ENCODE data around the gene MAPKAP1.
A peak's percentile ranks its signal among the peaks of the same experiment; 100 is the strongest.
"Not testable (repeated sequence)": the region's sequence is repeated elsewhere in the genome, so short reads cannot be mapped to it uniquely, and the experiment has no call there.

Gene MAPKAP1

DNA sequence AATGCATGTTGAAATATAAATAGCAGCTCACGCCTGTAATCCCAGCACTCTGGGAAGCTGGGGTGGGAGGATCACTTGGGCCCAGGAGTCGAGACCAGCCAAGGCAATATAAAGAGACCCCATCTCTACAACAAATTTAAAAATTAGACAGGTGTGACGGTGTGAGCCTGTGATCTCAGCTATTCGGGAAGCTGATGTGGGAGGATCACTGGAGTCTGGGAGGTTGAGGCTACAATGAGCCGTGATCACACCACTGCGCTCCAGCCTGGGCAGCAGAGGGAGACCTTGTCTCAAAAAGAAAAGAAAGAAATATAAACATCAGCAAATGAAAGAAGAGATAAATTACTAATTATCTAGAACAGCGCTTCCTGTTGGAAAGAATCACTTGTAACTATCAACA, 105.0 kb downstream of the MAPKAP1 start:
- FAIRE-seq: no peak

DNA sequence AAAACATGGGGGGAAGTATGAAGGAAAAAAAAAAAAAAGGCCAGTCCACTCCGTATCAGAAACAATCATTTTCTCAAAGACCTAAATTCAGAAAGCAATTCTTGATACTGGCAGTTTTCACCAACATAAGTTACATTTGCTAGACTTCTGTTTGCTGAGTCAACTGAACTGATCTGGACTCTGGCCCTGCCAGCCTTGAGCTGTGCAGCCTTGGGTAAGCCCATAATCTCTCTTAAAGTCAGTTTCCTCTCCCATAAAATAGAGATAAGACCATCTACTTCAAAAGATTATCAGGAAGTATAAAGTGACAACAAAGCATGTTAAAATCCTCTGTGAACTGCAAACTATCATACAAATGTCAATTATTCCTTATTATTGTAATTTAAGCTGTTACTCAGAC, 106.8 kb downstream of the MAPKAP1 start:
- FAIRE-seq: no peak

DNA sequence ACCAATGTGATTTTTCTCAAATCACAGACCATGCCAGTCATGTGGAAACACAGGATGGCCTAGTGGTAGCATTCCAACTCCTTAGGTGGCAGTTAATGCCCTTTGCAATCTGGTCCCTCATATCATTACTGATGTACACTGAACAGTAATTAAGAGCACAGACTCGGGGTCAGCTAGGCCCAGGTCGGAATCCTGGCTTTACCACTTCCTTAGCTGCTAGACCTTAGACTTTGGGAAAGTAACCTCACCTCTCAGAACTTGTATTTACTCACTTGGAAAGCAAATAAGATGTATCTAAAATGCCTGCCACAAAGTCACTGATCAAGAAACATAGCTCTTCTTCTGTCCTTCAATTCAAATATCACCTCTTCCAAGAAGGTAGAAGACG, 112.8 kb downstream of the MAPKAP1 start:
- FAIRE-seq: no peak

DNA sequence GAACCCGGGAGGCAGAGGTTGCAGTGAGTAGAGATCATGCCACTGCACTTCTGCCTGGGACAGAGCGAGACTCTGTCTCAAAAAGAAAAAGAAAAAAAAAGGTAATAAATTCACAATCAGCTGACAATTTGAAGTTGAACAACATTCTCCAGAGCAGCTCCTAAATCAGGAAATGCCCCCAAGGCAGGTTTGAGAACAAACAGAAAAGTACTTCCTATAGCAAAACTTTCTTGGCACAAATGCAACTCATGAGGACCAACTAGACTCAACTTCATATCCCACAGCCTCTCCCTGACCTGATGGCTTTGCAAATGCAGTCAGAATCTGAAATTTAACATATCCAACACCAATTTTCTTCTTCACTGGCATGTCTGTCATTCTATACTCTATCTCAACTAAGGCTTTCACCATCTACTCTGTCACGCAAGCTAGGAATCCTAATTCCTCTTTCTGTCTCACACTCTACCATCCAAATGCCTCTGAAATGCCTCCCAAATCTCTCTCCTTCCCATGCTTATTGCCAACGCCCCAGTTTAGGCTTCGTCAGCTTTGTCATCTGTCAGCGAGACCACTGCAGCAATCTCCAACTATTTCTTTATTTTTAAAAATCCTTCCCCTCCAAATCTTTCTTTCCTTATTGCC, 113.3 kb downstream of the MAPKAP1 start:
- FAIRE-seq: no peak

DNA sequence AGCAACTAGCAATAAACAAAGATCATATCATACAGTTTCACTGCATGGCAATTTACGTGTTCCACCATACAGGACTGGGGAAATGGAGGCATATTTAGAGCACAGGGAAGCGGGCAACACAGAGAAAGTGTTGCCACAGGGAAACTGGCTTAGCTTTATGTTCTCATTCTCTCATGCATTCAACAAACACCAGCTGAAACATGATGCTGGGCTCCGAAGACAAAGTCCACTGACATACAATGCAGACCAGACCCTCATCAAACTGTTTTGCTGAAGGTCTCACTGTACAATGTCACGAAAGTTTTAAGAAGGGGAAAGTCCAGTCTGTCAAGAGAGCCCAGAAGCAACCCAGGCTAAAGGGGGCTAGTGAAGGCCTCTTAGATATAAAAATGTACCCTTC, 115.1 kb downstream of the MAPKAP1 start:
- no peak for FAIRE-seq

DNA sequence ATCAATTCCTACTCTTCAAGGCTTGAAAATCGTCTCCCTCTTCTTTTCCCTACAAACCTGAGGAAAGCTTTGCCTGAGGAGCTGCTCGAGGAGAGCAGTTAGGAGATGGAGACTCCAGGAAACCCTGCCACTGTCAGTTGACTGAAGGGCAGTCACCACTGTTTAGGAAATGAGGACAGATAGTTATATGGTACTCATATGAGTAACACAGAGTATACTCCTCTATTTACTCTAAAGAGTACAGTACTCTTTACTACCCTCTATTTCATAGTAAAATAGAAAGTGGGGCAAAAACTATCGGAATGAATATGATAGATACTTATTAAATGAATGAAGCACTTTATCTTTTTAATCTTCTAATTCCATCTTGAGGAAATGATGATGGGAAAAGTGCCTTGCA, 115.8 kb downstream of the MAPKAP1 start:
- FAIRE-seq: no peak

DNA sequence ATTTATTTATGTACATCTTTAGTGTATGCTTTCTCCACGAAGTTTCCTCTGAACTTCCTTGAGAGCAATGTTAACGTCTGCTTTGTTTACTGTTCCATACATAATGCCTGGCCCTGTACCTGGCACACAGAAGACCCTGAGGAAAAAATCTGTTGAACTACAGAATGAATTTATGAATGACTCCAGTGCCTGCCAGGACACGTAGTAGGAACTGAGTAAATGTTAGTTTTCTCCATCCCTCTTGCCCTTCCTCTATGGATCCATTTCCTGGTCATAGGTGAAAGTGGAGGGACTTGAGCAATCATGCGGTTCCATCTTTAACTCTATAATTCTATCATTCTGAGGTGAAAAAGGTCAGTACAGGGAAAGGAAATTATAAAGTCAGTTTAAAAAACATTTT, 117.7 kb downstream of the MAPKAP1 start:
- FAIRE-seq: no peak

DNA sequence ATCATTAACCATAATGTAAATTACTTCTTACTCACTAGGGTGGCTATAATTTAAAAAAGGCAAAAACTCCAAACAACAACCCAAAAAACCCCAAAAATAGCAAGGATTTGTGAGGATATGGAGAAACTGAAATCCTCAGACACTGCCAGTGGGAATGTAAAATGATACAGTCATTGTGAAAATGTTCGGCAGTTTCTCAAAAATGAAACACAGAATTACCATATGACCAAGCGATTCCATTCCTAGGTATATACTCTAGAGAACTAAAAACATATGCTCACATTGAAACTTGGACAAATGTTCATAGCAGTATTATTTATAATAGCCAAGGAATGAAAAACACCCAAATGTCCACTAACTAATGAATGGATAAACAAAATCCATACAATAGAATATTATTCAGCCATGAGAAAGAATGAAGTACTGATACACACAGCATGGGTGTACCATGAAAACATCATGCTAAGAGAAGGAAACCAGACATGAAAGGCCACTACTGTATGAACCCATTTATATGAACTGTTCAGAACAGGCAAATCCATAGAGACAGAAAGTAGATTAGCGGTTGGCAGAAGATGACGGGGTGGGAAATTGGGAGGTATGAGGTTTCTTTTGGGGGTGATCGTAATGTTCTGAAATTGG, 119.1 kb downstream of the MAPKAP1 start:
- FAIRE-seq: no peak

DNA sequence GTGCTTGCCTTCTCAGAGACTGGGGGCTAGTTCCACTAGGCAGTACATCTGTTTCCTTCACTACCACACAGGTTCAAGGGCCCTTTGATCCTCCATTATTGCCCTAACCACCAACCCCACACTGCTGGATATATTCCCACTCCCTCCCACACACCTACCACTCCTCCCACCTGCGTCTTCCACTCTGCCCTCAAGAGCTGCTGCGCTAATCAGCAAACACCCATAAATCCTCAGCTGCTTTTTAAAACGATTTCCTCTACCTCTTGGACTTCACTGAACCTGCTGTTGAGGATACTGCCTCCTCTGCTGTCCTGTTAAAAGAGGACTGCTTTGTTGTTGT, 120.9 kb downstream of the MAPKAP1 start:
- FAIRE-seq: no peak

DNA sequence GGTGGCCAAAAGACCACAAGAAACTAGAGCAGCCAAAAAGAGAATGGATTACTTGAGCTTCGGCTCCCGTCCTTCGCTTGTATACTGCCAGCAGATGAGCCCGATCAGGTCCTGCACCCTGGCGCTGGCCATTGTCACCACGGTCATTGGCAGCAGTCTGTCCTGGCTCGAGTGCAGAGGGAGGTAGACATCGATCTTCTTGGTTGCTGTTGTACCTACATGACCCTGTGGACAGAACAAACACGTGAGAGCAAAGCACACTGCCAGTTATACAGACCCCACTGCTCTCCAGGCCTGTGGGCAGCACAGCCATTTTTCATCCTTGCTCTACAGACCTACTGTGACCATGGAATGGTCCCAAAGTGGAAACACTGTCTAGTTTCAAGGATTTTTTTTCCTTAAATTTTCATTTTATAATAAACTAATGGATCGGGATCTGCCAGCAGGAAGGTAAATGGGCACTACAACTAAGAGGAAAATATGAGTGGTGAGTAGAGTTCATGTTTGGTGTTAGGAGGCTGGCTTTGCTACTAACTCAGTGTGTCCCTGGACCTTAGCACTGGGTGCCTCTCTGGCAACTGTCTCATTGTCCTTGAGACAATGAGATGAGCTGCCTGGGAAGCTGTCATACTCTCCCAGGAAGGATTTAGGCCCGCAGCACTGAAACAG, 121.4 kb downstream of the MAPKAP1 start:
- FAIRE-seq: no peak

DNA sequence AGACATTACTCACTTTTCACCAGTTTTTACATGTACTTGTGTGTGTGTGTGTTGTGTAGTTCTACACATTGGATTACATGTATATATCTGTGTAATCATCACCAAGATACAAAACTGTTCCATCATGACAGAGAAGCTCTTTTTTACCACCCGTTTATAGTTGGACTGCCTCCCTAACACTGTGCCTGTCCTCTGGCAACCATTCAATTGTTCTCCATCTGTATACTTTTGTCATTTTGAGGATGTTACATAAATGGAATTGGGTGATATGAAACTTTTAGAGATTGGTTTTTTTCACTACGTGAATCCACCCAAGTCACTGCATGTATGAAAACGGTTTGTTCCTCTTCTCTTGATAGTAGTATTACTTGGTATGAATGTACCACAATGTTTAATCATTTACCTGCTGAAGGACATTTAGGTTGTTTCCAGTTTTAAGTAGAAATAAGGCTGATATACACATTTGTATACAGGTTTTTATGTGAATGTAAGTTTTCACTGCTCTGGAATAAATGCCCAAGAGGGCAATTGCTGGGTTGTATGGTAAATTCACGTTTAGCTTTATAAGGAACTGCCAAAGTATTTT, 126.2 kb downstream of the MAPKAP1 start:
- no peak for FAIRE-seq

DNA sequence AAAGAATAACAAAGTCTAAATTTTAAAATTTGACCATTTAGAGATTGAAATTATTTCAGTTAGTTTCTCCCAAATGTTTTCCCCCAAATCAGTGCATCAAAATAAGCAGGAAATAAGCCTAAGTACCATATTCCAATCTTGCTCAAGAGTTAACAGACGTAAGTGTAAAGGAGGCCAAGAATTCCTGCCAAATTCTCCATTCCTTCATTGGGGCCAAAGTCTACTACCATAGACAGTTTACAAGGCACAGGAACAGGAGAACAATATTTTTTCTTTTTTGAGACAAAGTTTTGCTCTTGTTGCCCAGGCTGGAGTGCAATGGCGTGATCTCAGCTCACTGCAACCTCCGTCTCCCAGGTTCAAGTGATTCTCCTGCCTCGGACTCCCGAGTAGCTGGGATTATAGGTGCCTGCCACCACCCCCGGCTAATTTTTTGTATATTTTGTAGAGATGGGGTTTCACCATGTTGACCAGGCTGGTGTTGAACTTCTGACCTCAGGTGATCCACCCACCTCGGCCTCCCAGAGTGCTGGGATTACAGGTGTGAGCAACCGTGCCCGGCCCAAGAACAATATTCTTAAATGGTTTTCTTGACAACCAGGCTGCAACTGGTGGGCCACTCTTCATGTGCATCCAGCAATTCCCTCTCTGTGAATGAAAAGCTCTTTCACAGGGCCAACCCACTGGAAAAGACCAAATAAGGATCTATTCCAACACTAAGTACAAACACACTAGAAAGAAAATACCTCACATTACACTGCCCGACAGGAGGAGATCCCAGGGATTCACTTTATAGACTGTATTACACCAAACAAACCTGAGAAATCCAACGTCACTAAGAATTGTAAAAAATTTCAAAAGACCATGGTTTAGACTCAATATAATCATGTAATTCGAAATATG, 127.7 kb downstream of the MAPKAP1 start:
- no peak for FAIRE-seq

DNA sequence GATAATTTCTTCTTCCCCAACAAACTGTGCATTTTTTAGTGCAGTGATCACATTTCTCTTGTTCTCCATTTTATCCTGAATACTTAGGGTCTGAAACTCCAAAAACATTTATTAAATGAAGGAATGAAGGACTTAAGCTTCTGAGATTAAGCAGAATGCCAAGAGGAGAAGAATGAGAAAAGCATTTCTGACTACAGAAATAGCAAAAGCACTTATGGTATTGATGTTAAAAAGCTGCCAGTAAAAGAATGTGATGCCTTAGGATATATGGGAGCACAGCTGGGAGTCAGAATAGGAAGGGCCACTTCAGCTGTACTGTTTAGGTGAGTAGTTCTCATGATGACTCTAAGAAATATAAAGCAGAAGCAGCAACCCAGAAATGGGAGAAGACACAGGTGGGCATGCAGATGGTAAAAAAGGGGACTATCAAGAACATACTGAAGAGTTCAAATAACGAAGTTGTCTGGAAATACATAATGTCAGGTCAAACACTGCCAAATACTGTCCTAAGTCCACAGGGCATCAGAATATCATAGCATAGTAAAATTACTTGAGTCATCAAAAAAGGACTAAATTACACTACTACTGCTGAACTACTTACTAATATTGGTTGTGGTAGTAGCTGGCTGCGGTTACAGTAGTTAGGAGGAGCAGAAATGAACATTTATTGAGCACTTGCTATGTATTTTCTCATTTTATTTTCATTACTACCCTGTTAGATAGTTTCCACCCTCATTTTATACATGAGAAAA, 132.7 kb downstream of the MAPKAP1 start:
- FAIRE-seq: no peak

DNA sequence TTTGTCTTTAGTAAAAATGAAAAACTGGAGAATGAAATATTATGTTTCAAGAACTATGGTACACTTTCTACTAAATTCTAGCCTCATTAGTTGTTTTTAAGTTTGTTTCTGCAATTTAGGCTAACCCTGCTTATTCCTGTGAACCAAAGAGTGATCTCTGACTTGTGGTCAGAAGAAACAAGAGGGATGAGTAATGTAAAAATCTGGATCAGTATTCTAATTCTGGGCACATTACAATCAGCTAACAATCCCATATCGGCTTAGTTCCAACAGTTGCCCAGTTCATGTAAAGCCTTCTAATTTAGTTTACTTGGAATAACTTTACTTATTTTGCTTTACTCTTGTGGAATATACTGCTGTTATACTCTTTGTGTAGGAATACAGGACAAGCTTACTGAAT, 134.5 kb downstream of the MAPKAP1 start:
- FAIRE-seq: peak; percentile 61

DNA sequence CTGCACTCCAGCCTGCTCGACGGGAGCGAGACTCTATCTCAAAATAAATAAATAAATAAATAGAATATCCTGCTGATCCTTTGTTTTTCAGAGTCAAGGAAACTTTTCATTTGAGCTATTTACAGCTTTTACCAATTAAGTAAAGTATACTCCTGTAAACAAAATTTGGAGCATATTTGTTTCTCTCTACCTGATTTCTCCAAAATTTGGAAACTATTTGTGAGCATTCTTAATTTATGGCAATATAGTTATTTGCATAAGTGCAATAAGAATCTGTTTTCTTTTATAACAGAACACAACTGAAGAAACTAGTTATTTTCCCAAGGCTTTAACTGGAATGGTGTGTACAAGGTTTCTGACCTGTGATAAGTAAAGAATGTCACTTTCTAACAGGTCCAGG, 135.2 kb downstream of the MAPKAP1 start:
- FAIRE-seq: not testable (repeated sequence)

DNA sequence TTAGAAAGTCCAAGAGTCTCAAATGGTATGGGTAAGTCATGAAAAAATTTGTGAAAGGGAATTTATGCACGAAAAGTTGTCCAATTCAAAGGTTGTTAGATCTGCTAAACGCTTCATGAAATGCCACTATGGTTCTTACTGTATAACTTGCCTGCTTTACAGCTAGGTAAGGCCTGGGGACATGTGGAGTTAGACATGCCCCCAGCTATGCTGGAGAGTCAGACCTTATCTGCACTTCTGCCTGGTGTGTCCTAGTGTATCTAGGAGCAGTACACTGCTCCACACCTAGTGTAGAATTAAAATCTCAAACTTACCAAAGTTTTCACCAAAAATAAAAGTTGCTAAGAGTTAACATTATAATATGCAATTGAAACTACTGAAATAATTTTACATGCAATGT, 136.8 kb downstream of the MAPKAP1 start:
- no peak for FAIRE-seq

DNA sequence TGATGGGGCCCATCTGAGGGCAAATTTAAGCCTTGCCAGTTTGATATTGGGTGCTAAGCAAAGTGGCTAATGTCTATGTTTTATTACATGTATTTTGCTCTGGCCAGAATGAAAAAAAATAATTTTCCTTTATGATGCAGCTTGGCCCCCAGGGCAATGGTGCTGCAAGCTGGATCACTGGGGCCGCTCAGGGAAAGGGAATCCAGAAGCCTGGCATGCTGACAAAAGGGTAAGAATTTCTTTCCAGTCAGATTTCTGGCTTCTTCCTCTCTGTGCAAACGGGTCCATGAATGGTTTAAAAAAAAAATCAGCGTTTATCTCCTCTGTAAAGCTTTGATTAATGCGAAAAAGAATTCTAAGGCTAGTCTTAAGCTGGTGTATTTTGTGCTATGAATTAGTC, 138.4 kb downstream of the MAPKAP1 start:
- FAIRE-seq: no peak

DNA sequence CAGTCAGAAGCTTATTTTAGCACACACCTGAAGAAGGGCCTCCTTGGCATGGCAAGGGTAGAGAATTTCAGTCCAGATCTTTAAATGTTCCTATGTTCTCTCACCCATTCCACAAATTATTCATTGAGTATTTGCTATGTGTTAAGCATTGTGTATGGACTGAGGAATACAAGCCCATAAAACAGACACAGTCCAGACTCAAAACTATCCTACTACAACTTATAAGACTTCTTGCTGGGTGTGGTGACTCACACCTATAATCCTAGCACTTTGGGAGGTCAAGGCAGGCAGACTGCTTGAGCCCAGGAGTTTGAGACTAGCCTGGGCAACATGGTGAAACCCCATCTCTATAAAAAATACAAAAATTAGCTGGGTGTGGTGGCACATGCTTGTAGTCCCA, 141.0 kb downstream of the MAPKAP1 start:
- FAIRE-seq: not testable (repeated sequence)

DNA sequence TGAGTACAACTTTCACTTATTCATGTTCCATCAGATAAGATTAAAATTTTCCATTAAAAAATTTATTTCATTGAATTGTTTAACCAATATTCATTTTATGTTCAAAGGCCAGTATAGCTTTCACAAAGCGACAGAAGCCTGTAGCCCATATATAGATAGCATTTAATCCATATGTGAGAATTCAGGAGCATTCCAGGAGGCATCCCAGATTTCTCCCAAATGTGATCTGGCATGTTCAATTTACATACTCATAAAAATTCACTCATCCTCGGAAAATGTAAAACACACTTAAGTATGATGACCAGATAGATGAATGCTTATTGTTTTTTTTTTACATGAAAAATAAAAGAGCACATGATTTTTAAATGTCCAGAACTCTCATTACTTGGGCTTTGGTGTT, 141.9 kb downstream of the MAPKAP1 start:
- FAIRE-seq: no peak

DNA sequence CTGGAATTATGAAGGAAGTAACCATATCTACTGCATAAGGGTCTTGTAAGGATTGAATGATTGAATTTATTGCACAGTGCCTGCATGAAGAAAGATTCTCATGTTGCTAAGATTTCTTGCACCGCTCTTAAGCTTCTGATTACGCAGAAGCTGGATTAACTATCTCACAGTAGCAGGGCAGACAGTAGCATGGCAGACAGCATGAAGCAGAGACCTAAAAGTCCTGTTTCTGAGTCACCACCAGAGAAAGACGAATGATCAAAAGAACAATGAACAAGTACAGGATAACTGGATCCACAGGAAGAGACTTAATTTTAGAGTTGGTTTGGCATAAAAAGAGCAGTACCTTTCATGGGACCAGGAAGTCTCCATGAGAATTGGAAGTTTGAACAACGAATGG, 142.4 kb downstream of the MAPKAP1 start:
- no peak for FAIRE-seq

DNA sequence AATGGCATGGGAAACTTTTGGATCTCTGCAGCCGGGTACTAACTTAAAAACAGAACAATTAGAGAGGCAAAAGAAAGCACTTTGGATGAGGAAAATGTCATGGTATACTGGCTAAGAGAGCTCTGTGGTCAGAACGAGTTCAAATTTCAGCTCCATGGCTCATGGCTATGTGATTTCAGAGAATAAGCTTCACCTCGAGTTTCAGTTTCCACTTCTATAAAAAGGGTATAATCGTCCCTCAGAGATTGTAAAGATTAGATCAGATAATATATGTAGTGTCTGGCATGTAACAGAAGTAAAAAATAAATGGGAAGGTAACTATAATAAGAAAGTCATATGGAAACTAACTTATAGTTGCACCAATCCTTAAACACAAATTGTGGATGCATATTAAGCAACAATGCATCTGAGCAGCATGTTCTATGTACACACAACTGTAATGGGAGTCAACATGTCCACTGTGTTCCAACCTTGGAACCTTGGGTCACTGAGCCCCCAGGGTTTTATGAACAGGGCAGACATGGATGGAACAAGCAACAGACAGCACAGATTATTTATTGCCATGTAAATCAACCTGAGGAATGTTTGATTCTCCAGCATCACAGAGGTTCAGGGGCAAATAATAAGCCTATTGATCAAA, 145.4 kb downstream of the MAPKAP1 start:
- FAIRE-seq: no peak

DNA sequence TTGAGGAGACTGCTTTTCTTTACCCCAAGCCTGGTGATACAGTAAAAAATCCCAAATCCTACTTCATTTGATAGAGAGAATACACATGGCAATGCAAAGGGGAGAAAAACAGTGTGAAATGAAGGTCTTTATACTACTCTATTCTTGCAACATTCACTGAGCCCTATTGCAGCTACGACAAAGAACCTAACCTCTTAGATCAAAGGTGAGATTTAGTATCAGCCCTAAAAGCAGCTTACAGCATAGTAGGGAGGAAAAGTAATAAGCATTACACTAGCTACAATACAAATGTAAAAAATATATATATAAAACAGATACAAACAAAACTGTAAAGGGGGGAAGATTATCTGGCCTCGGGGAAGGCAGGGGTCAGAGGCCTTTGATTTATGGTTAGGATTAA, 147.1 kb downstream of the MAPKAP1 start:
- no peak for FAIRE-seq
